PC-9 (cell line): Measurements from ENCODE around the gene ONECUT2.

Source experiments
- EZH2 ChIP-seq: fragments of 200-600 bp; sonication (generic); IDR thresholded peaks from 2 replicates; pipeline ENCODE4 v1.8.0; 2017; ENCODE audit warnings: antibody characterized with exemption, low read depth
- TF ChIP-seq, protein P1 (sequence below): fragments of 200-600 bp; sonication (generic); conservative IDR thresholded peaks from 2 replicates; pipeline ENCODE4 v1.6.1; 2017; ENCODE audit warnings: mixed run types, antibody characterized with exemption, mild to moderate bottlenecking, moderate library complexity

DNA sequence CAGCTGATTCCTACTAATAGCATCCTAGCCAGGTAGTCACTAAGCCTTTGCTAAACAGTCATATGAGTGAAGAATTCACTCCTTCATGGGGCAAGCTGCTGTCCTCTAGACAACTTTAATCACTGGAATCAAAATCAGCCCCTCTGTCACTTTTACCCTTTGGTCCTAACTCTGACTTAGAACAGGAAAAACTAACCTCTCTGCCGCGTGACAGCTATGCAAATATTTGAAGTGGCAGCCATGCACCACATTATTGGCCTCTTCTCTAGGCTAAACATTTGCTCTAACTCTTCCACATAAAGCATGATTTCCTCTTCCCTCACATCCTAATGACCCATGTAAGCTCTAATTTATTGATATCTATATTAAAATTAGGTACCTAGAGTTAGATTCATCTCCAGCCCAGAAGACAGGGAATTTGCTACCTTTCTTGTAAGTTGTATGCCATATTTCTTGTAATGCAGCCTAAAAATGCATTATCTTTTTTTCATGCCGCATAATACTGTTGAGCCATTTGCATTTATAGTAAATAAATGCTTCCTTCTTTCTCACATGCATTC lies 12.8 kb upstream of the ONECUT2 start:
- TF ChIP-seq, protein P1, sequence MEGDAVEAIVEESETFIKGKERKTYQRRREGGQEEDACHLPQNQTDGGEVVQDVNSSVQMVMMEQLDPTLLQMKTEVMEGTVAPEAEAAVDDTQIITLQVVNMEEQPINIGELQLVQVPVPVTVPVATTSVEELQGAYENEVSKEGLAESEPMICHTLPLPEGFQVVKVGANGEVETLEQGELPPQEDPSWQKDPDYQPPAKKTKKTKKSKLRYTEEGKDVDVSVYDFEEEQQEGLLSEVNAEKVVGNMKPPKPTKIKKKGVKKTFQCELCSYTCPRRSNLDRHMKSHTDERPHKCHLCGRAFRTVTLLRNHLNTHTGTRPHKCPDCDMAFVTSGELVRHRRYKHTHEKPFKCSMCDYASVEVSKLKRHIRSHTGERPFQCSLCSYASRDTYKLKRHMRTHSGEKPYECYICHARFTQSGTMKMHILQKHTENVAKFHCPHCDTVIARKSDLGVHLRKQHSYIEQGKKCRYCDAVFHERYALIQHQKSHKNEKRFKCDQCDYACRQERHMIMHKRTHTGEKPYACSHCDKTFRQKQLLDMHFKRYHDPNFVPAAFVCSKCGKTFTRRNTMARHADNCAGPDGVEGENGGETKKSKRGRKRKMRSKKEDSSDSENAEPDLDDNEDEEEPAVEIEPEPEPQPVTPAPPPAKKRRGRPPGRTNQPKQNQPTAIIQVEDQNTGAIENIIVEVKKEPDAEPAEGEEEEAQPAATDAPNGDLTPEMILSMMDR: no peak
- no peak for TF ChIP-seq EZH2
